H54 (cell line): ENCODE measurements around the gene SLC2A9.

Experiments
- DNase-seq: peaks from one replicate; pipeline ENCODE4 v3.0.0; 2011; ENCODE audit warnings: low spot score, mixed read lengths; ENCODE audit not compliant: insufficient read length
- FAIRE-seq: peaks from 3 replicates; lab custom pipeline; 2011; peaks lifted over from hg19 to GRCh38; lab: Jason Lieb, UNC
- POLR2A ChIP-seq: IDR thresholded peaks from 2 replicates; pipeline ENCODE4 v1.6.1; 2011; ENCODE audit warnings: low read depth, mild to moderate bottlenecking, low read length

Gene SLC2A9

DNA sequence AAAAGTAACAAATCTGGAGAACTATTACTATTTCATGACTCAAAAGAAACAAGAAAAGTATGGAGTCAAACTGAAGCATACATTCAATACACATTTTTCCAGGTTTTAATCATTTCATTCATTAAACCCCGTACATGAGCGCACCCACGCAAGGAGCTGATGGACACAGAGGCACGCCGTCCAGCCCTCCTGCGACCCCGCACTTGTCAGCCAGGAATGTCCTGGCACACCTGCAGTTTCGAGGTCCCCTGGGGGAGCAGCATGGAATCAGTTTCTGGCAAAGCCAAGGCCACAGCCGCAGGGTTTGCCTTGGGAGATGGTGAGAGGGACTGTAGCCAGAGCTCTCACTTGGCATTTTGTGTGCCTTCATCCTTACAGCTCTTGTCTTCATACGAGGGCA is 12.8 kb upstream of the SLC2A9 start:
- DNase-seq (no peak), FAIRE-seq (no peak)
- no peak for TF ChIP-seq POLR2A

DNA sequence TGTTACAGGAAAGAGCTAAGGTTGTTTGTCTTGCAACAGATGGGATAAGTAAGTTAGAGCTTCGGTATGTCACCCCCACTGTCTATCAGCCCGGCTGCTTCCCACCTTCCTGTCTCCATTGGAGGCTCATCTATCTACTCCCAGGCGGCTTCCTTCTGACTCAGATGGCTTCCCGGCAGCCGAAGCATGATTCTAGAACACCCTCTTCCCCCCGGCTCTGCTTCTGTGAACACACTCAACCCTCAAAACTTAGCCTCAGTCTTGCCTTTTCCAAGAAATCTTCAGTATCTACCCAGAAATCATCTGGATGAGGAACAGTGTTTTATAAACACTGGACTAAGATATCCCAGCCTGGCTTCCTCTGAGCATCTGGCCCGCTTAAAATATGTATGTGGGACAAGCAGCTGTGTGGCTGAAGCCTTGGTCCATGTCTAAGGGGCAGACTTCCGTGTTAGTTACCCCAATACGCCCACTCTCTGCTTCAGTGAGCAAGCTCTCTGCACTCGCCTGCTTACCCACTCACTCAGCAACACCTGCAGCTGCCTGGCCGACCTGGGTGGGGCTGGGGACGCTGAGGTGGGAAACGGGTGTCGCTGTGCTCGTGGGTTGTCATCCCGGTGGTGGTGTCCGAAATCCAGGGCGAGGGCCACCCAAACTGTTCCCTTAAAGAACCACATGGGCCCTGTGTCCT is 12.0 kb upstream of the SLC2A9 start:
- DNase-seq = no peak
- no peak for FAIRE-seq
- TF ChIP-seq POLR2A = no peak

DNA sequence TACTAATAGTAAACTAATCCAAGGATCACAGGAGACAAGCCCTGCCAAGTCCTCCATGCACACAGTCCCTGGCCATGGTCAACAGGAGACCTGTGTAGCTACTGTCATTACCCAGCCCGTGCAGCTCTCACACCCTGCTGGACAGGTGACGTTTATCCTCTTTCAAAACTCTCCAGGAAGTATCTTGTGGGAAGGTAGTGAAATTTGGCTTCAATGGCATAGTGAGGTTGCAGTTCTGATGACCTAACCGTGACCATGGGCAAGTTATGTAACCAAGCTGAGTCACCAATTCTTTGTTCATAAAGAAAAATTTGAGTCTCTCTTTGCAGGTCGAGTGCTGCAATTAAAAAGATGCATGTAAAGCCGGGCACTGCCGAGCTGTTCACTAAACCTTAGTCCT is 11.3 kb upstream of the SLC2A9 start:
- FAIRE-seq (no peak), DNase-seq (peak; percentile 15)
- no peak for TF ChIP-seq POLR2A

DNA sequence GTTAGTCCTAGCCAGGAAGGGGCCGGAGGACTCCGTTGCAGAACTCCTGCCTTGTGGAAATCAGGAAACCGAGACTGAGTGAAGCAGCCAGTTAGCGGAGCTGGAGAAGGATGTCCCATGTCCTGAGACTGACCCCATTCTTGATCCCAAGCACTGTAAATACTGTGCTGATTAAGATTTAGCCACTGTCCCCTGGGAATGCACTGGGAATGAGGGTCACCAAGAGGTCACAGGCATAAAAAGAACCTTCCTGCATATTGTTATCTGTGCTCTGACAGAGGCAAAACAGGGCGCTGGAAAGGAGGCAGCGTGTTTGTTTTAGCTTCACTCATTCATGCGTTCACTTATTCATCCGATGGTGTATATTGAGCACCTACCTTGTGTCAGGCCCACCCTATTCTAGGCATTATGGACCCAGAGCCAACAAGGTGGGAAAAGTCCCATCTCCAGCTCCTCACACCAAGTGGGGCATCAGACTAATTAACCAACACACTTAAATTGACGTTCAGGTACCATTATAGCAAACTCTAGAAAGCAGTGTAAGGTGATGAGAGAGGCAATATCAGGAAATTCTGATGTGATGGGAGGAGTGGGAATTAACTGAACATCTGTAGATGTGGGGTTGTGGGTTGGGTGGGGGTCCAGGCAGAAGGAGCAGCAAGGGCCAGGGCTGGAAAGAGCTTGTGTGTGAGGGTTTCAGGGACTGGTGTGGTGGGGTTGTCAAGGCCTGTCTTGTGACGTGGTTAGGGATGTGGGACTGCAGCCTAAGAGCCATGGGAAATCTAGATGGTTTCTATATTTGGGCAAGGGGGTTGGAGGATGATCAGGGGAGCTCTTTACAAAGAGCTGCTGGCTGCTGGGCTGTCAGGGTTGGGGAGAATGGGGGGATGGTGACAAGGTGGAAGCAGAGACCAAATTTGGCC is 10.6 kb upstream of the SLC2A9 start:
- DNase-seq (no peak), FAIRE-seq (no peak)
- no peak for TF ChIP-seq POLR2A

DNA sequence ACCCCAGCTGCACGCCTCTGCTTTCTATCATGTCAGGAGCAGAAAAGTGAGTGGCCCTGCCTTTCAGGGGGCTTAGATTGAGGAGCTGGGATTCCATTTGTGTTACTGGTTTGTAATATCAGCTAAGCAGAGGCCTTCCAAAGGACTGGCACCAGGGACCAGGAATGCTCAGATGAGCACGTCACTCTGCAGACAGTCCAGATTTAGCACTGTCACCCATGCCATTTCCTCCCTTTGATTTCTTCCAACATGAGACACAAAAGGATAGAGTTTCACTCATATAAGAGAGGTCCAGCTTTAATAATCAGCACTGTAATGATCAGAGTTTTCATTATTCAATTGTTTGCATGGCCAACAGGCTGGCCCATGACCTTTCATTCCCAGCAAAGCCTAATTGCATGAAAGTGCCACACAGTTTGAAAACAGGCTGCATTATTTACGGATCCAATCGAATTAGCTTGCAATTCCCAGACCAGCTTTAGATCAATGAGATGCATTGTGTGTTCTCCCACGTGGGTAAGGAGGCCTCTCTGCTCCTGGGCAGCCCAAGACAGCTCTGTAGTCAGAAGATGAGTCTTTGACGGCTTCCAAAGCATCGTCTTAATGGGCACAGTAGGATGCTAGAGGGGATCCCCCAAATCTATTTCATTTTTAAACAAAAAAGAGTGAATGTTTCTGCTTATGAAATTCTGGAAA is 9.8 kb upstream of the SLC2A9 start:
- FAIRE-seq (no peak), DNase-seq (no peak)
- TF ChIP-seq POLR2A = no peak

DNA sequence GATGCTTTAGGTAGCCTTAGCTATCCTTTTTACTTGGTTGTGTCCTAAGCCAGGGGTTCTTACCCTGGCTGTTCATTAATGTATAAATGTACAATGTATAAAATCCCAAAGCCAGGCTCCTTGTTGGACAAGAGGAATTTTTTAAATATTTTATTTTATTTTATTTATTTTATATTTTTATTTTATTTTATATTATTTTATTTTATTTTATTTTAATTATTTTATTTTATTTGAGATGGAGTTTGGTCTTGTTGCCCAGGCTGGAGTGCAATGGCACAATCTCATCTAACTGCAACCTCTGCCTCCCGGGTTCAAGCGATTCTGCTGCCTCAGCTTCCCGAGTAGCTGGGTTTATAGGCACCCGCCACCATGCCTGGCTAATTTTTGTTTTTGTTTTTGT is 8.1 kb upstream of the SLC2A9 start:
- DNase-seq = no peak
- no peak for TF ChIP-seq POLR2A
- FAIRE-seq = no peak

DNA sequence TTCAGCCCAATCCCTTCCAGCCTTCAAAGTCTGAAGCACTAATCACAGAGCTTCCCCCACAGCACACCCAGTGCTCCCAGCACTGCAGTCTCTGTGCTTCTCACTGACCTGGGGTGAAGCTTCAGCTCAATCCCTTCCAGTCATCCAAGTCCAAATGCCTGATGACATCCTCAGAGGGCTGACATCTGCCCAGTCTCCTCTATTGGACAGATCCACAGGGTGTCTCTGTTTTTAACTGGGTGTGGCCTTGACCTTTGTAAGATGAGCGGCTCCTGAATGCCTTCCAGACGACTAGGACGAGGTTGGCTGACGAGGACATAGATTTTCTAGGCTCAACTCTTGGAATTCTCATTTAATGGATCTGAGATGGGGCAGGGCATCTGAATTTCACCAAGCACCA is 7.6 kb upstream of the SLC2A9 start:
- FAIRE-seq = no peak
- no peak for TF ChIP-seq POLR2A
- DNase-seq = no peak

DNA sequence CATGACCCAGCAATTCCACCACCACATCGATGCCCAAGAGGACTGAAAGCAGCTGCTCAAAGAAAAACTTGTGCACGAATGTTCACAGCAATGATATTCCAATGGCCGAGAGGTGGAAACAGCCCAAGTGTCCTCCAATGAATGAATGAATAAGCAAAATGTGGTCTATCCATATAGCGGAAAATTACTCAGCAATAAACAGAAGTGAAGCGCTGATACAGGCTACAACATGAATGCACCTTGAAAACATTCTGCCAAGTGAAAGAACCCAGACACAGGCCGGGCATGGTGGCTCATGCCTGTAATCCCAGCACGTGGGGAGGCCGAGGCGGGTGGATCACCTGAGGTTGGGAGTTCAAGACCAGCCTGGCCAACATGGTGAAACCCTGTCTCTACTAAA is 5.2 kb upstream of the SLC2A9 start:
- no peak for FAIRE-seq
- no peak for TF ChIP-seq POLR2A
- no peak for DNase-seq

DNA sequence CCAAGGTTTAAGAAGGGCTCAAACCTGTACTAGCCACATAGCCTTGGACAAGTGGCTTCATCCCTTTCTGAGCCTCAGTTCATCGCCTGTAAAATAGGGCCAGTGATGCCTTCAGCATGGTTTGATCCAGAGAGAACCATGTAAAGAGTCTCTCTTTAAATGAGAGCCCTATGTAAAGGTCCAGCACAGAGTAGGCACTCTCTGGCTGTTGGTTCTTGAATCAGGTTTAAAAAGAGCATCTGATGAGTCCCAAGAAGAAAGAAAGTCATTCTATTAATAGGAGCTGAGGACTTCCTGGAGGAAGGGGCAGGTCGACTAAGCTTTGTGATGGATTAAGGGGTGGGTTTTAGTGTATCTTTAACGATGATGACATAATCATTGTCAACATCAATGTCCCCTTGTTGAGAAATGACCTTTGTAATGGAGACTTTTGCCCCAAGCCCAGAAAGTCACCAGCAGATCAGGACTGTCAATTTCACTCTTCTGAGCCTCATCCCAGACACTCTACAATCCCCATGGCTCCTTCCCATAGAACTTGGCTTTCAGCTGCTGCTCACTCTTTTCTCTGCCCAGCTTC is 4.0 kb upstream of the SLC2A9 start:
- FAIRE-seq (no peak), DNase-seq (no peak)
- no peak for TF ChIP-seq POLR2A

DNA sequence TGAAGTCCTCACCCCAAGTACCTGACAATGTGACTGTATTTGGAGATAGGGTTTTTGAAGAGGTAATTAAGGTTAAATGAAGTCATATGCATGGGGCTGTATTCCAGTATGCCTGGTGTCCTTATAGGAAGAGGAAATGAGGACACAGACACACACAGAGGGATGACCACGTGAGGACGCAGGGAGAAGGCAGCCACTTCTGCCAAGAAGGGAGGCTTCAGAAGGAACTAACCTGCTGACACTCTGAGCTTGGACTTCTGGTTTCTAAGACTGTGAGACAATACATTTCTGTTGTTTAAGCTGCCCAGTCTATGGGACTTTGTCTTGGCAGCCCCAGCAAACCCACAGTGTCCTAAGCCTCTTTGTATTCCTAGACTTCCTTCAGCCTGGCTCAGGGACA is 3.0 kb upstream of the SLC2A9 start:
- DNase-seq = no peak
- no peak for FAIRE-seq
- no peak for TF ChIP-seq POLR2A

DNA sequence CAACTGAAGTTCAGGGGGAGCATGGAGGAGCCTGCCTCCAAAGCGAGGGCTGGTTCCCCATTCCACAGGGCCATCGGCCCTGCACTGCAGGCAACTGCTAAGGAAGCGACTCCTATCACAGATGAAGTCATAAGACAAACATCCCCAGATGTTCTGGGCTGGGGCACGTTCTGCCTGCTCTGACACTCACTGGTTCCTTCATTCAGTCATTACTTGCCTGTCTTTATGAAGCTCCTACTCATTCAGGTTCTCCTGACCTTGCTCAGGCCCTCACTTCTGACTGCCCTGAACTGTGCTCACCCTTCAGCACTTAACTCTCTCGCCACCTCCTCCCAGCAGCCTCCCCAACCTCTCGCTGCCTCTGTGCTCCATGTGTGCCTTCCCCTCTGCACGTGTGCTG is 2.5 kb upstream of the SLC2A9 start:
- no peak for FAIRE-seq
- no peak for DNase-seq
- no peak for TF ChIP-seq POLR2A

DNA sequence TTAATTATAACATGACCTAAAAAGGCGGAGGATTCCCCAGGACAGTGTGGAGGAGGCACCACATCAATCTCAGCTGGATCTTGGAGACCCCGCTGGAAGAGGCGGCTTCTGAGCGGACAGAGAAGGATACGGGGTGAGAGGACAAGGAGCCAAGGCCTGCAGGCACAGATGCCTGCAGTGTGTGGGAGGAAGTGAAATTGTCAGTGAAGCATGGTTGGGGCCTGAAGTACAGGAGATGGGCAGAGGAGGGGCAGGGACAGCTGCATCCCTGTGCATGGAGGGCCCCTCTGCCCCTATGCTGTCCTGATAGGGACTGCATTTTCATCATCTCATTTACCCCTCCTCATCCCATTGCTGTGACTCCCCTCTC is 1.7 kb upstream of the SLC2A9 start:
- TF ChIP-seq POLR2A = no peak
- DNase-seq = no peak
- FAIRE-seq = no peak

DNA sequence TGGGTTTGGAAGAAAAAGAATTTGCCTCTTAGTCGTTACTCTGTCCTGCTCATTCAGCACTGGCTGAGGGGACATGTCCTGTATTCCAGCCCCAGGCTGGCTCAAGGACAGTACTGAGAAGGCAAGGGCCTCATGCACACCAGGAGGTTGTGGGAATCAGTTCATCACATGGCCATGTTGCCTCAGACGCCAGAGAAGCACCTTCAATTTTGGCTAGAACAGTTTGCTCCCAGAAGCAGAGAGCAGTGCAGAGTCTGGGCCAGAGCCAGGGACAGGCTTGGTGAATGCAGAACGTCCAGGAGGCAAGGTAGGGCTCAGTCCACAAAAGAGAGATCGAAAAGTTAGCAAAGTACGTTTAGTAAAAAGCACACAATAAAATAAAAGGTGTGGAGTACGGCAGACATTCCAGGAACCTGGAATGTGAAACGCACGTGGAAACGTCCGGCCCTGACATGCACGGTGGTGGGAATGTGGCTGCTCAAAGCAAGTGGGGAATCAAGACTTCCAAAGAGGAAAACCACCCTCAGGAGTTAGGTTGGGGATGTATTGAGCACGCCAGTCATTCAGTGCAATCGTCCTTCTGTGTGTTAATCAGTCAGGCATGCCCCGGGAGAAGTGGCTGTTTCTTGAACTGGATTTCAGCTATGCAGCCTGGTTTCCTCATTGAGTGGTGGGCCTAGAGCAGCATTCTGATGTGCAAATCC is 1.2 kb upstream of the SLC2A9 start:
- DNase-seq (no peak), FAIRE-seq (no peak)
- no peak for TF ChIP-seq POLR2A
